ENCODE measurements around the gene IGSF8. TPM values are rescaled to one million over a fixed set of nuclear protein-coding genes. Genes with fewer than 3 reads are reported as not detected.

IGSF8 gene
- total RNA-seq, 2 donors from 2014 or later, result 34.5 to 35.9 TPM

- no peaks in the 10 kb centered on the region for H3K4me1 ChIP-seq (ENCODE audit: control insufficient read depth, insufficient read depth, low read length)
Measured at GRCh38 chr1:160129966-160130365, 31.5 kb upstream of the IGSF8 start.

GRCh38 chr1:160129558-160129957 lies 31.1 kb upstream of the IGSF8 start:
- no peak overlapping the region for H3K4me3 Mint-ChIP-seq
- H3K9ac ChIP-seq (ENCODE audit: extremely low read depth, low read length, poor library complexity, severe bottlenecking), result no peak overlapping the region
- H3K4me3 ChIP-seq (ENCODE audit: low read length), result no peak overlapping the region
- no peak for TF ChIP-seq CTCF (conservative IDR thresholded peaks at IDR 0.05)
- H3K27me3 Mint-ChIP-seq (ENCODE audit: insufficient read depth), result no peaks in the 10 kb centered on the region
- no peak for DNase-seq
- no peaks in the 10 kb centered on the region for H3K27me3 ChIP-seq (ENCODE audit: control insufficient read depth, insufficient read depth, low read length, poor library complexity, severe bottlenecking)
- H3K27ac Mint-ChIP-seq, result no peak overlapping the region
- no peaks in the 10 kb centered on the region for H3K4me1 ChIP-seq (ENCODE audit: control insufficient read depth, insufficient read depth, low read length)
- 98 to 100% methylated on average over 2 to 3 of the region's 3 CpGs for WGBS, 2 experiments (ENCODE audit: insufficient coverage in 1 of 2, insufficient read length in 1 of 2)
- H3K9me3 Mint-ChIP-seq, result no peaks in the 10 kb centered on the region
- H3K36me3 ChIP-seq (ENCODE audit: control insufficient read depth, insufficient read depth, low read length), result no peaks in the 10 kb centered on the region
- H3K36me3 Mint-ChIP-seq (ENCODE audit: low read depth), result no peaks in the 10 kb centered on the region
- no peaks in the 10 kb centered on the region for H3K4me1 Mint-ChIP-seq
- no peak overlapping the region for H3K27ac ChIP-seq (ENCODE audit: low read depth, low read length)
- no peaks in the 10 kb centered on the region for H3K9me3 ChIP-seq (ENCODE audit: control insufficient read depth, low read length)

More at GRCh38 chr1:160129966-160130365, 31.5 kb upstream of the IGSF8 start:
- Mint-ChIP-seq H3K36me3 (ENCODE audit: low read depth) (no peaks in the 10 kb centered on the region), H3K4me3 (no peak overlapping the region), H3K9me3 (no peaks in the 10 kb centered on the region), H3K27me3 (ENCODE audit: insufficient read depth) (no peaks in the 10 kb centered on the region), H3K27ac (no peak overlapping the region), H3K4me1 (no peaks in the 10 kb centered on the region)
- no peak overlapping the region for H3K9ac ChIP-seq (ENCODE audit: extremely low read depth, low read length, poor library complexity, severe bottlenecking)
- no peaks in the 10 kb centered on the region for H3K27me3 ChIP-seq (ENCODE audit: control insufficient read depth, insufficient read depth, low read length, poor library complexity, severe bottlenecking)
- no peaks in the 10 kb centered on the region for H3K9me3 ChIP-seq (ENCODE audit: control insufficient read depth, low read length)
- 93 to 94% methylated on average over 9 to 11 of the region's 11 CpGs for WGBS, 2 experiments (ENCODE audit: insufficient coverage in 1 of 2, insufficient read length in 1 of 2)
- no peak for DNase-seq
- TF ChIP-seq CTCF (conservative IDR thresholded peaks at IDR 0.05), result no peak
- H3K4me3 ChIP-seq (ENCODE audit: low read length), result no peak overlapping the region
- no peak overlapping the region for H3K27ac ChIP-seq (ENCODE audit: low read depth, low read length)
- H3K36me3 ChIP-seq (ENCODE audit: control insufficient read depth, insufficient read depth, low read length), result no peaks in the 10 kb centered on the region

DNA sequence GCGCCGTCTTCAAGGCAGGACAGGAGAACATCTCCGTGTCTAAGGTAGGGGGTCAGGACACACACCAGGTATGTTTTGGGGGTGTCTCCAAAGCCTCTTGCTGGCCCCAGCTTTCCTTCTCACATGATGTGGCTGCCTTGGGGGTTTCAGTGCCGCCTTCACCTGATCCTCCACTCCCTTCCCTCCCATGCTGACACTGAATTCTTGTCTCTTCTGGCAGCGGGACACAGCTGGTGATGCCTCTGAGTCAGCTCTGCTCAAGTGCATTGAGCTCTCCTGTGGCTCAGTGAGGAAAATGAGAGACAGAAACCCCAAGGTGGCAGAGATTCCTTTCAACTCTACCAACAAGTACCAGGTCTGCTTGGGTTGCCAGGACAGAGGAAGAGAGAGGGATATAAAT lies 30.6 kb upstream of the IGSF8 start:
- Histone ChIP-seq H3K9me3 (ENCODE audit: control insufficient read depth, low read length) (no peaks in the 10 kb centered on the region), H3K4me3 (ENCODE audit: low read length) (no peak overlapping the region), H3K4me1 (ENCODE audit: control insufficient read depth, insufficient read depth, low read length) (no peaks in the 10 kb centered on the region), H3K36me3 (ENCODE audit: control insufficient read depth, insufficient read depth, low read length) (no peaks in the 10 kb centered on the region), H3K9ac (ENCODE audit: extremely low read depth, low read length, poor library complexity, severe bottlenecking) (no peak overlapping the region), H3K27me3 (ENCODE audit: control insufficient read depth, insufficient read depth, low read length, poor library complexity, severe bottlenecking) (no peaks in the 10 kb centered on the region), H3K27ac (ENCODE audit: low read depth, low read length) (no peak overlapping the region)
- no peaks in the 10 kb centered on the region for H3K9me3 Mint-ChIP-seq
- H3K4me1 Mint-ChIP-seq, result no peaks in the 10 kb centered on the region
- no peak for DNase-seq
- no peak overlapping the region for H3K27ac Mint-ChIP-seq
- no peak for TF ChIP-seq CTCF (conservative IDR thresholded peaks at IDR 0.05)
- no peak overlapping the region for H3K4me3 Mint-ChIP-seq
- 92 to 100% methylated on average over 3 to 5 of the region's 5 CpGs for WGBS, 2 experiments (ENCODE audit: insufficient coverage in 1 of 2, insufficient read length in 1 of 2)
- H3K36me3 Mint-ChIP-seq (ENCODE audit: low read depth), result no peaks in the 10 kb centered on the region
- H3K27me3 Mint-ChIP-seq (ENCODE audit: insufficient read depth), result no peaks in the 10 kb centered on the region

All from endodermal cell (in vitro differentiated cells).